ENCODE measurements around the gene CDO1.
"Not testable (repeated sequence)": the region's sequence is repeated elsewhere in the genome, so short reads cannot be mapped to it uniquely, and the experiment has no call there.

Gene CDO1

DNA sequence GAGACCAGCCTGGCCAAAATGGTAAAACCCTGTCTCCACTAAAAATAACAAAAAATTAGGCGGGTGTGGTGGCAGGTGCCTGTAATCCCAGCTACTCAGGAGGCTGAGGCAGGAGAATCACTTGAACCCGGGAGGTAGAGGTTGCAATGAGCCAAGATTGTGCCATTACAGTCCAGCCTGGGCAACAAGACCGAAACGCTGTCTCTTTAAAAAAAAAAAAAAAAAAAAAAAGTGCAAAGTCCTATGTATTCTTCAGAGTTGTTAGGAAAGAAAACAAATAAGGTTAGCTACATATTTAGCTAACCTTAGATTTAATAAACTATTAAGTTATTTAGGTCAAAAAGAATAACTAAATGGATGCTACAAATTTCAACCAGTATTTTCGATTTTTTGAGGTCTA lies 13.5 kb upstream of the CDO1 start:
- TF ChIP-seq, protein P1, sequence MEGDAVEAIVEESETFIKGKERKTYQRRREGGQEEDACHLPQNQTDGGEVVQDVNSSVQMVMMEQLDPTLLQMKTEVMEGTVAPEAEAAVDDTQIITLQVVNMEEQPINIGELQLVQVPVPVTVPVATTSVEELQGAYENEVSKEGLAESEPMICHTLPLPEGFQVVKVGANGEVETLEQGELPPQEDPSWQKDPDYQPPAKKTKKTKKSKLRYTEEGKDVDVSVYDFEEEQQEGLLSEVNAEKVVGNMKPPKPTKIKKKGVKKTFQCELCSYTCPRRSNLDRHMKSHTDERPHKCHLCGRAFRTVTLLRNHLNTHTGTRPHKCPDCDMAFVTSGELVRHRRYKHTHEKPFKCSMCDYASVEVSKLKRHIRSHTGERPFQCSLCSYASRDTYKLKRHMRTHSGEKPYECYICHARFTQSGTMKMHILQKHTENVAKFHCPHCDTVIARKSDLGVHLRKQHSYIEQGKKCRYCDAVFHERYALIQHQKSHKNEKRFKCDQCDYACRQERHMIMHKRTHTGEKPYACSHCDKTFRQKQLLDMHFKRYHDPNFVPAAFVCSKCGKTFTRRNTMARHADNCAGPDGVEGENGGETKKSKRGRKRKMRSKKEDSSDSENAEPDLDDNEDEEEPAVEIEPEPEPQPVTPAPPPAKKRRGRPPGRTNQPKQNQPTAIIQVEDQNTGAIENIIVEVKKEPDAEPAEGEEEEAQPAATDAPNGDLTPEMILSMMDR (IDR thresholded peaks at IDR 0.05; ENCODE audit: insufficient read depth, missing control alignments) = no peak
- no peak for DNase-seq (ENCODE audit: insufficient read length, low spot score)
- FAIRE-seq = no peak

DNA sequence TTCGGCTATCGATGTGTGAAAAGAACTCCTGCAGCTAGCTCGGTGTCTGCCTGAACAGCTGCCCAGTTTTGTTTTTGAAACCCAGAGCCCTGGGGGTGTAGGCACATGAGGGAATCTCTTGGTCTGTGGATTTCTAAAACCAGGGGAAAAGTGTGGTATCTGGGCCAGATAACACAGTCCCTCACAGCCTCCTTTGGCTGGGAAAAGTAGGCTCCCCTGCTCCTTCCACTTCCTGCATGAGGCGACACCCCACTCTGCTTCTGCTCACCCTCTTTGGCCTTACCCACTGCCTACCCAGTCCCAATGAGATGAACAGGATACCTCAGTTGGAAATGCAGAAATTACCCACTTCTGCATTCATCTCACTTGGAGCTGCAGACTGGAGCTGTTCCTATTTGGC lies 9.5 kb upstream of the CDO1 start:
- DNase-seq (ENCODE audit: insufficient read length, low spot score) = no peak
- TF ChIP-seq, protein P1 (IDR thresholded peaks at IDR 0.05; ENCODE audit: insufficient read depth, missing control alignments) = no peak
- no peak for FAIRE-seq

DNA sequence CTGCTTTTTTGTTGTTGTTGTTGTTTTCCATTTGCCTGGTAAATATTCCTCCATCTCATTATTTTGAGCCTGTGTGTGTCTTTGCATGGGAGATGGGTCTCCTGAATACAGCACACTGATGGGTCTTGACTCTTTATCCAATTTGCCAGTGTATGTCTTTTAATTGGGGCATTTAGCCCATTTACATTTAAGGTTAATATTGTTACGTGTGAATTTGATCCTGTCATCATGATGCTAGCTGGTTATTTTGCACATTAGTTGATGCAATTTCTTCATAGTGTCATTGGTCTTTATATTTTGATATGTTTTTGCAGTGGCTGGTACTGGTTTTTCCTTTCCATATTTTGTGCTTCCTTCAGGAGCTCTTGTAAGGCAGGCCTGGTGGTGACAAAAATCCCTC lies 8.5 kb upstream of the CDO1 start:
- FAIRE-seq; DNase-seq (ENCODE audit: insufficient read length, low spot score): not testable (repeated sequence)

DNA sequence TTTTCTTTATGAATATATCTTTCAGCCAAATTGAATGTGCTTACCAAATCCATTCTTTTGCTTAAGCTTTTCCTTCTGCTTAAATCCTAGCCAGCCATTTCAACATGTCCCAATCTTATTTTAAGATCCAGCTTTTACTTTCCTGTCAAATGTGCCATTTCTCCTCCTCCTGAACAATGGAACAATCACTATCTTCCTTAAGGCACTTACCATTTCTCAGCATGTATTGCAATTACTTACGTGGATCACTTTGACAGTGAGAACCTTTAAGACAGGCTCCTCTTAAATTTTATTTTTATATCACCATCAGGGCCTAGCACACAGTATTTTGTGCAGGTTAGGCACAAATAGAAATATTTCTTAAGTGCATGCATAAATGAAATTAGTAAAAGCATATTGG lies 4.4 kb upstream of the CDO1 start:
- no peak for FAIRE-seq
- TF ChIP-seq, protein P1 (IDR thresholded peaks at IDR 0.05; ENCODE audit: insufficient read depth, missing control alignments) = no peak
- no peak for DNase-seq (ENCODE audit: insufficient read length, low spot score)

DNA sequence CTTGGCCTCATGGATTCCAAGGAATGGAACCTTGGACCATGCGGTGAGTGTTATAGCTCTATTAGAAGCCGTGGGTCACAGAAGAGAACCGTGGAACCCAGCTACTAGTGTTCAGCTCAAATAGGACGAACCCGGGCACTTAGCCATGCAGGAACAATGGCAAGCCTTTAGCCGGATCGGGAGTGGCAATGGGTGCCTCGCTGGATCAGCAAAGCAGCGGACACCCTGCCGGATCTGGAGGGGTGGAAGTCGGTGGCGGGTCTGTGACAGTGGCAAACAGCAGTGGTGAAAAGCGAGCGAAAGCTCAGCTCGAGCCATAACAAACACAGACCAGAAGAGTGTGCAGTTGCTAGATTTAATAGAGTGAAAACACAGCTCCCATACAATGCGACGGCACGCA lies 2.4 kb upstream of the CDO1 start:
- no peak for FAIRE-seq
- no peak for DNase-seq (ENCODE audit: insufficient read length, low spot score)
- TF ChIP-seq, protein P1 (IDR thresholded peaks at IDR 0.05; ENCODE audit: insufficient read depth, missing control alignments) = no peak

DNA sequence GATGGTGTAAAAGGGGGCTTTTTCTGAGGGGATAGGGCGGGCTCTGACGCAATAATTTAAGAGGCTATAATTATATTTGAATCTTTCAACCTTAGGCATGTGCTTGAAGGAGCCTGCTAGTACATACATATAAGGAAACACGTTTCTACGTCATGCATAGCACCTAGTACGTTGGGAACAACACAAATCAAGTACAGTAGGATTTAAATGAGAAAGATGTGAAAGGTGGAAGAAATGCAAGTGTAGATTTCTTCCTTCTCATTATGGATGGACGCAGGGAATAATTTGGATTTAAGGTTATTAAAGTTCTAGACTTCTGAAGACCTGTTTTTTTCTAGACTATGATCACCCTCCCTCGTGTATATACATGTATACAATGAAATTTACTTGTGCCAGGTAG lies 927 bp upstream of the CDO1 start:
- FAIRE-seq = no peak

DNA sequence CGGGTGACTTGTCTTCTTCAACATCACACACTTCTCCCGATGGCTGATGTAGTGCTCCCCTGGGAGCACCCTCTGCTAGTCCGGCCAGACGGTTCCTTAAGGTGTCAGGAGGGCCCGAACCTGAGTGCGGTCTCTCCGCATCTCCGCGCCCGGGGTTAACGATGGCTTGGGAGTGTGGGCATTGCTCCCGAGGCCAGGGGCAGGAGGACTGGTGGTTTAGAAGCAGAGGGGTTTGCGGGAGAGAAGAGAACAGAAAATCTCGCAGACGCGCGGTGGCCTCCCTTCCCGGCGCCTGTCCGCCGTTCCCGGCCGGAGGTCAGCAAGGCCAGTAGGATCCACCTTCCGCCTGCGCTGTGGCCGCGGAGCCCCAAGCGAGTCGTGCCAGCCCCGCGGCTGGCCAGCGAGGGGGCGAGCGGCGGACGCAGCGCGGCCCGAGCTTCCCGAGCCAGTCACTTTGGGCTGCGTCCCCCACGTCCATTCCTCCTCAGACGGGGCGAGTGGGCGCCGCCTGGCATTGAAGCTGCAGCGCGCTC lies 700 bp downstream of the CDO1 start:
- no peak for FAIRE-seq
- DNase-seq (ENCODE audit: insufficient read length, low spot score) = no peak
- TF ChIP-seq, protein P1 (IDR thresholded peaks at IDR 0.05; ENCODE audit: insufficient read depth, missing control alignments) = no peak

More for the DNA sequence above, 927 bp upstream of the CDO1 start:
- TF ChIP-seq, protein P1 (IDR thresholded peaks at IDR 0.05; ENCODE audit: insufficient read depth, missing control alignments) = no peak
- DNase-seq (ENCODE audit: insufficient read length, low spot score) = no peak
